PC-9 (cell line): ENCODE measurements around the gene RB1. TPM values are rescaled to one million over a fixed set of nuclear protein-coding genes. Genes with fewer than 3 reads are reported as not detected.

Source experiments
- BruUV-seq: library from RNA; stranded (reverse); fragments of 400-500 nt; replicated peaks from 2 replicates; lab custom pipeline; 2021; lab: Mats Ljungman, UMichigan
- CTCF ChIA-PET: fragments of 300-600 bp; sonication (Branson Sonifier 250); formaldehyde crosslinking; loops from one replicate; lab custom pipeline; 2022; ENCODE audit warnings: antibody characterized with exemption; lab: Charles Lee
- POLR2A ChIA-PET: fragments of 300-600 bp; sonication (Branson Sonifier 250); formaldehyde crosslinking; loops from one replicate; lab custom pipeline; 2022; ENCODE audit warnings: antibody characterized with exemption; ENCODE audit not compliant: unreplicated experiment; lab: Charles Lee
- DNase-seq, 2 experiments: peaks; one replicate each; pipeline versions ENCODE4 v3.0.0 to v3.0.0-alpha.2; 2015 to 2022; ENCODE audit warnings: mixed read lengths in 1 of 2
- H2AFZ ChIP-seq: fragments of 200-600 bp; sonication (generic); 2 replicates; pipeline ENCODE4 v1.8.1; 2017; ENCODE audit warnings: antibody characterized with exemption
- H3F3A ChIP-seq: fragments of 200-600 bp; sonication (generic); 2 replicates; pipeline ENCODE4 v1.8.1; 2017; ENCODE audit warnings: antibody characterized with exemption, mild to moderate bottlenecking, low read depth; ENCODE audit not compliant: insufficient read depth
- H3K27ac ChIP-seq: fragments of 200-600 bp; sonication (generic); 2 replicates; pipeline ENCODE4 v1.6.1; 2016; ENCODE audit warnings: mixed run types
- H3K27me3 ChIP-seq: fragments of 200-600 bp; sonication (generic); 2 replicates; pipeline ENCODE4 v1.6.1; 2016; ENCODE audit warnings: low read depth, mixed run types; ENCODE audit not compliant: insufficient read depth
- H3K36me3 ChIP-seq: fragments of 200-600 bp; sonication (generic); 2 replicates; pipeline ENCODE4 v1.6.1; 2016; ENCODE audit warnings: low read depth, mixed run types
- H3K4me1 ChIP-seq: fragments of 200-600 bp; sonication (generic); replicated peaks from 2 replicates; pipeline ENCODE4 v1.6.1; 2016; ENCODE audit warnings: mixed run types; ENCODE audit not compliant: insufficient read depth
- H3K4me2 ChIP-seq: fragments of 200-600 bp; sonication (generic); 2 replicates; pipeline ENCODE4 v1.6.1; 2017; ENCODE audit warnings: mixed run types
- H3K4me3 ChIP-seq: fragments of 200-600 bp; sonication (generic); 2 replicates; pipeline ENCODE4 v1.6.1; 2016; ENCODE audit warnings: mixed run types
- H3K79me2 ChIP-seq: fragments of 200-600 bp; sonication (generic); 2 replicates; pipeline ENCODE4 v1.6.1; 2017; ENCODE audit warnings: low read depth, mixed run types
- H3K9me2 ChIP-seq: fragments of 200-600 bp; sonication (generic); 2 replicates; pipeline ENCODE4 v1.8.1; 2017; ENCODE audit warnings: mild to moderate bottlenecking; ENCODE audit not compliant: insufficient read depth
- H3K9me3 ChIP-seq: fragments of 200-600 bp; sonication (generic); 2 replicates; pipeline ENCODE4 v1.8.1; 2016; ENCODE audit warnings: low read depth; ENCODE audit not compliant: insufficient read depth
- H4K20me1 ChIP-seq: fragments of 200-600 bp; sonication (generic); 2 replicates; pipeline ENCODE4 v1.8.1; 2017; ENCODE audit not compliant: insufficient read depth
- CTCF ChIP-seq: fragments of 200-600 bp; sonication (generic); conservative IDR thresholded peaks from 2 replicates; pipeline ENCODE4 v1.6.1; 2017; ENCODE audit warnings: mixed run types, antibody characterized with exemption, mild to moderate bottlenecking, moderate library complexity
- EZH2 ChIP-seq: fragments of 200-600 bp; sonication (generic); IDR thresholded peaks from 2 replicates; pipeline ENCODE4 v1.8.0; 2017; ENCODE audit warnings: antibody characterized with exemption, low read depth
- intact Hi-C: fragments of 100-400 bp; cut with micrococcal nuclease; formaldehyde crosslinking; loops from one replicate; pipeline ENCODE4 v1.10.0; 2022; ENCODE audit not compliant: unreplicated experiment
- total RNA-seq: library from RNA; stranded (reverse); gene quantifications from 2 replicates; pipeline ENCODE4 v1.2.3, GENCODE V29; 2021

RB1 gene
- total RNA-seq, 1 experiment from 2014 or later = 23.7 TPM

DNA sequence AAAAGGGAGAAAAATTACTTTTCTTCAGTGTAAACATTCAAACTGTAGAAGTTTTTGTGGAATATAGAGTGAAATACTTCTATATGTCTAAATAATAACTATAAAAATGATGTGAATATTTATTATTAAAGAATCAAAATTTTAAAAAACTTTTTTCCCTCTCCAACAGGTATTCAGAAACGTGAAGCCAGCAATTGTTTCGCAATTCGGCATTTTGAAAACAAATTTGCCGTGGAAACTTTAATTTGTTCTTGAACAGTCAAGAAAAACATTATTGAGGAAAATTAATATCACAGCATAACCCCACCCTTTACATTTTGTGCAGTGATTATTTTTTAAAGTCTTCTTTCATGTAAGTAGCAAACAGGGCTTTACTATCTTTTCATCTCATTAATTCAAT is 42.6 kb upstream of the RB1 start:
- H2AFZ ChIP-seq = no peak overlapping the region
- no TSS peak for BruUV-seq
- CTCF ChIA-PET = no interaction called here

GRCh38 chr13:48263196-48263595 is 40.4 kb upstream of the RB1 start:
- BruUV-seq = no TSS peak
- Histone ChIP-seq H3K4me2 (no peak overlapping the region), H3K27ac (no peak overlapping the region), H2AFZ (no peak overlapping the region), H3F3A (no peaks in the 10 kb centered on the region), H3K79me2 (no peaks in the 10 kb centered on the region), H3K9me3 (no peaks in the 10 kb centered on the region; the same call in 1 of the 2 replicates), H4K20me1 (no peaks in the 10 kb centered on the region), H3K27me3 (no peaks in the 10 kb centered on the region), H3K36me3 (peaks cover 14% of the 10 kb centered on the region), H3K4me1 (no peaks in the 10 kb centered on the region), H3K9me2 (no peaks in the 10 kb centered on the region), H3K4me3 (no peak overlapping the region)
- no peak for DNase-seq
- intact Hi-C loops = no loop called here
- CTCF ChIA-PET = no interaction called here
- no peak for TF ChIP-seq EZH2
- no peak for TF ChIP-seq CTCF
- POLR2A ChIA-PET = no interaction called here

More for the DNA sequence above, 42.6 kb upstream of the RB1 start:
- POLR2A ChIA-PET = no interaction called here
- no peak for DNase-seq
- Histone ChIP-seq H3K79me2 (no peaks in the 10 kb centered on the region), H3K4me1 (no peaks in the 10 kb centered on the region), H3K9me2 (no peaks in the 10 kb centered on the region), H4K20me1 (no peaks in the 10 kb centered on the region), H3K27me3 (no peaks in the 10 kb centered on the region), H3K27ac (no peak overlapping the region), H3K9me3 (no peaks in the 10 kb centered on the region; the same call in 1 of the 2 replicates), H3F3A (no peaks in the 10 kb centered on the region), H3K36me3 (peaks cover 16% of the 10 kb centered on the region), H3K4me3 (no peak overlapping the region), H3K4me2 (no peak overlapping the region)
- TF ChIP-seq EZH2 (no peak), CTCF (no peak)
- intact Hi-C loops = no loop called here

DNA sequence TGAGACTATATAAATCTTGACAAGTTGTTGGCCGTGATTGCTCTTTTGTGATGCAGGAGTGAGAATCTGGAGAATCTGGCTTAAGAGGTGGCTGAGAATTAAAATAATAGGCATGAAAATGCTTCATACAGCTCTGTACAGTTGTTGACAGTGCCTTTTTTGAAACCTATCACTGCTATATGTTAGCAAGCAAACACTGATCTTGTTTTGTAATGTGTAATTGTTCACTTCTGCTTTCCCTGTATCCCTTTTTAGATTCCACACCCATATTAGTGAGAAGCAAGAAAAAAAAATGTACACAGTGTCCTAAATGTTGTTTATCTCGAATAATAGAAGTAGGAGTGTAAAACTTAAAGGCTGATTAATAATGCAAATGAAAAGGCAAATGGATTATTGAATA is 39.5 kb upstream of the RB1 start:
- Histone ChIP-seq H3K4me3 (no peak overlapping the region), H2AFZ (no peak overlapping the region), H3K79me2 (no peaks in the 10 kb centered on the region), H3K4me1 (no peaks in the 10 kb centered on the region), H3K9me2 (no peaks in the 10 kb centered on the region), H3K36me3 (peaks cover 14% of the 10 kb centered on the region), H3F3A (no peaks in the 10 kb centered on the region), H4K20me1 (no peaks in the 10 kb centered on the region), H3K9me3 (no peaks in the 10 kb centered on the region; the same call in 1 of the 2 replicates), H3K4me2 (no peak overlapping the region), H3K27ac (no peak overlapping the region), H3K27me3 (no peaks in the 10 kb centered on the region)
- DNase-seq = no peak
- no TSS peak for BruUV-seq
- intact Hi-C loops = no loop called here
- ChIA-PET POLR2A (no interaction called here), CTCF (no interaction called here)
- TF ChIP-seq EZH2 (no peak), CTCF (no peak)
